HepG2 (cell line): ENCODE results near the gene SPATA13. TPM values are rescaled to one million over a fixed set of nuclear protein-coding genes. Genes with fewer than 3 reads are reported as not detected.

Experiments used
- CCDC6 ChIP-seq: sonication (generic); formaldehyde crosslinking; IDR thresholded peaks from 2 replicates; pipeline ENCODE4 v1.8.1; 2022; ENCODE audit warnings: mild to moderate bottlenecking, missing genetic modification reagents, moderate library complexity
- ETS1 ChIP-seq: sonication (generic); formaldehyde crosslinking; IDR thresholded peaks from 2 replicates; pipeline ENCODE4 v1.4.0; 2020; ENCODE audit warnings: missing genetic modification reagents
- FOXK1 ChIP-seq: sonication (generic); formaldehyde crosslinking; IDR thresholded peaks from 2 replicates; pipeline ENCODE4 v1.4.0; 2020; ENCODE audit warnings: low read depth, missing genetic modification reagents, borderline replicate concordance
- GTF3A ChIP-seq: sonication (generic); formaldehyde crosslinking; conservative IDR thresholded peaks from 2 replicates; pipeline ENCODE4 v1.4.0; 2020; ENCODE audit warnings: mild to moderate bottlenecking, missing genetic modification reagents
- HCFC1 ChIP-seq: fragments of 150-350 bp; IDR thresholded peaks from 2 replicates; pipeline ENCODE4 v1.6.1; 2014; ENCODE audit warnings: low read depth, low read length
- HIC2 ChIP-seq: sonication (generic); formaldehyde crosslinking; IDR thresholded peaks from 2 replicates; pipeline ENCODE4 v1.9.0; 2022; ENCODE audit warnings: low read depth, missing genetic modification reagents
- ISL2 ChIP-seq: sonication (generic); formaldehyde crosslinking; IDR thresholded peaks from 2 replicates; pipeline ENCODE4 v1.5.0; 2020; ENCODE audit warnings: missing genetic modification reagents
- JUNB ChIP-seq: sonication (generic); formaldehyde crosslinking; IDR thresholded peaks from 2 replicates; pipeline ENCODE4 v1.8.0; 2022; ENCODE audit warnings: missing genetic modification reagents, mild to moderate bottlenecking, borderline replicate concordance
- KMT2A ChIP-seq: sonication (generic); formaldehyde crosslinking; IDR thresholded peaks from 2 replicates; pipeline ENCODE4 v1.4.0; 2020; ENCODE audit warnings: missing genetic modification reagents
- MIER2 ChIP-seq: IDR thresholded peaks from 2 replicates; pipeline ENCODE4 v1.6.1; 2016; ENCODE audit warnings: missing biosample characterization, missing genetic modification reagents
- NFIC ChIP-seq: IDR thresholded peaks from 2 replicates; pipeline ENCODE4 v1.6.1; 2012; ENCODE audit warnings: mild to moderate bottlenecking, low read length, inconsistent platforms
- PRPF4 ChIP-seq: fragments of 200-400 bp; formaldehyde crosslinking; IDR thresholded peaks from 2 replicates; pipeline ENCODE4 v1.6.1; 2016; ENCODE audit warnings: low read length, low read depth; ENCODE audit not compliant: poor library complexity, severe bottlenecking
- SIX1 ChIP-seq: sonication (generic); formaldehyde crosslinking; IDR thresholded peaks from 2 replicates; pipeline ENCODE4 v1.4.0; 2020; ENCODE audit warnings: missing genetic modification reagents, borderline replicate concordance
- YEATS2 ChIP-seq: sonication (generic); formaldehyde crosslinking; IDR thresholded peaks from 2 replicates; pipeline ENCODE4 v1.4.0; 2020; ENCODE audit warnings: missing genetic modification reagents, borderline replicate concordance
- ZNF335 ChIP-seq: sonication (generic); formaldehyde crosslinking; IDR thresholded peaks from 2 replicates; pipeline ENCODE4 v1.4.0; 2020; ENCODE audit warnings: missing genetic modification reagents
- ZNF501 ChIP-seq: sonication (generic); formaldehyde crosslinking; IDR thresholded peaks from 2 replicates; pipeline ENCODE4 v1.5.1; 2020; ENCODE audit warnings: mild to moderate bottlenecking, moderate library complexity, missing genetic modification reagents
- ZNF550 ChIP-seq: sonication (generic); formaldehyde crosslinking; IDR thresholded peaks from 2 replicates; pipeline ENCODE4 v1.4.0; 2020; ENCODE audit warnings: mild to moderate bottlenecking, missing genetic modification reagents, borderline replicate concordance
- ZNF670 ChIP-seq: sonication (generic); formaldehyde crosslinking; IDR thresholded peaks from 2 replicates; pipeline ENCODE4 v1.8.0; 2022; ENCODE audit warnings: mild to moderate bottlenecking, missing genetic modification reagents, borderline replicate concordance
- ZNF768 ChIP-seq: sonication (generic); formaldehyde crosslinking; IDR thresholded peaks from 2 replicates; pipeline ENCODE4 v1.4.0; 2020; ENCODE audit warnings: missing genetic modification reagents
- ZSCAN30 ChIP-seq: sonication (generic); formaldehyde crosslinking; IDR thresholded peaks from 2 replicates; pipeline ENCODE4 v1.5.0; 2020; ENCODE audit warnings: mild to moderate bottlenecking, missing genetic modification reagents
- polyA plus RNA-seq, 8 experiments: library from polyadenylated mRNA; depleted of rRNA in 3 of 8; stranded (reverse) in 7 of 8; unstranded in 1 of 8; fragments of >200 nt; fragmentation: Illumina TruSeq in 4 of 8; extraction: Trizol in 4 of 8; gene quantifications; 2 replicates each; pipeline versions ENCODE4 v1.2.1 to v1.2.3, GENCODE V29; 2011 to 2016; ENCODE audit warnings: low read depth in 4 of 8, missing spikeins in 1 of 8, mixed read lengths in 1 of 8; ENCODE audit not compliant: insufficient read depth in 1 of 8
- total RNA-seq, 5 experiments: library from RNA; depleted of rRNA; stranded (reverse); fragments of >200 nt; fragmentation: Illumina TruSeq; extraction: Trizol; gene quantifications; 2 replicates each; pipeline ENCODE4 v1.2.3, GENCODE V29; 2016; ENCODE audit warnings: low read depth in 1 of 5
- TF ChIP-seq, protein P1 (sequence below): sonication (generic); formaldehyde crosslinking; IDR thresholded peaks from 2 replicates; pipeline ENCODE4 v1.4.0; 2020; ENCODE audit warnings: missing genetic modification reagents

Gene SPATA13
- total and polyA plus RNA-seq, 2 of the 13 experiments (the other 11 are each of a cell fraction or from before 2014, with no cell fraction given): 11.3 to 14.2 TPM

- TF ChIP-seq HIC2 (CRISPR knock-in tag) (no peak), ZNF550 (CRISPR knock-in tag) (no peak), CCDC6 (CRISPR knock-in tag) (no peak), KMT2A (CRISPR knock-in tag) (0 out of 2 replicates have a peak, but pooled peaks have one; percentile 27), MIER2 (CRISPR knock-in tag) (no peak), ISL2 (CRISPR knock-in tag) (0 out of 2 replicates have a peak, but pooled peaks have one; percentile 32), JUNB (no peak), ZNF768 (CRISPR knock-in tag) (no peak), YEATS2 (CRISPR knock-in tag) (peak; percentile 16; the same call in 1 of the 2 replicates), FOXK1 (CRISPR knock-in tag) (peak; percentile 79), SIX1 (CRISPR knock-in tag) (no peak), GTF3A (no peak), ZNF501 (CRISPR knock-in tag) (no peak; the same call in 1 of the 2 replicates), ZSCAN30 (CRISPR knock-in tag) (no peak), ETS1 (CRISPR knock-in tag) (no peak), ZNF670 (no peak; the same call in 1 of the 2 replicates), ZNF335 (CRISPR knock-in tag) (peak; percentile 36; the same call in 1 of the 2 replicates), HCFC1 (no peak), PRPF4 (no peak), NFIC (no peak)
- TF ChIP-seq, protein P1, sequence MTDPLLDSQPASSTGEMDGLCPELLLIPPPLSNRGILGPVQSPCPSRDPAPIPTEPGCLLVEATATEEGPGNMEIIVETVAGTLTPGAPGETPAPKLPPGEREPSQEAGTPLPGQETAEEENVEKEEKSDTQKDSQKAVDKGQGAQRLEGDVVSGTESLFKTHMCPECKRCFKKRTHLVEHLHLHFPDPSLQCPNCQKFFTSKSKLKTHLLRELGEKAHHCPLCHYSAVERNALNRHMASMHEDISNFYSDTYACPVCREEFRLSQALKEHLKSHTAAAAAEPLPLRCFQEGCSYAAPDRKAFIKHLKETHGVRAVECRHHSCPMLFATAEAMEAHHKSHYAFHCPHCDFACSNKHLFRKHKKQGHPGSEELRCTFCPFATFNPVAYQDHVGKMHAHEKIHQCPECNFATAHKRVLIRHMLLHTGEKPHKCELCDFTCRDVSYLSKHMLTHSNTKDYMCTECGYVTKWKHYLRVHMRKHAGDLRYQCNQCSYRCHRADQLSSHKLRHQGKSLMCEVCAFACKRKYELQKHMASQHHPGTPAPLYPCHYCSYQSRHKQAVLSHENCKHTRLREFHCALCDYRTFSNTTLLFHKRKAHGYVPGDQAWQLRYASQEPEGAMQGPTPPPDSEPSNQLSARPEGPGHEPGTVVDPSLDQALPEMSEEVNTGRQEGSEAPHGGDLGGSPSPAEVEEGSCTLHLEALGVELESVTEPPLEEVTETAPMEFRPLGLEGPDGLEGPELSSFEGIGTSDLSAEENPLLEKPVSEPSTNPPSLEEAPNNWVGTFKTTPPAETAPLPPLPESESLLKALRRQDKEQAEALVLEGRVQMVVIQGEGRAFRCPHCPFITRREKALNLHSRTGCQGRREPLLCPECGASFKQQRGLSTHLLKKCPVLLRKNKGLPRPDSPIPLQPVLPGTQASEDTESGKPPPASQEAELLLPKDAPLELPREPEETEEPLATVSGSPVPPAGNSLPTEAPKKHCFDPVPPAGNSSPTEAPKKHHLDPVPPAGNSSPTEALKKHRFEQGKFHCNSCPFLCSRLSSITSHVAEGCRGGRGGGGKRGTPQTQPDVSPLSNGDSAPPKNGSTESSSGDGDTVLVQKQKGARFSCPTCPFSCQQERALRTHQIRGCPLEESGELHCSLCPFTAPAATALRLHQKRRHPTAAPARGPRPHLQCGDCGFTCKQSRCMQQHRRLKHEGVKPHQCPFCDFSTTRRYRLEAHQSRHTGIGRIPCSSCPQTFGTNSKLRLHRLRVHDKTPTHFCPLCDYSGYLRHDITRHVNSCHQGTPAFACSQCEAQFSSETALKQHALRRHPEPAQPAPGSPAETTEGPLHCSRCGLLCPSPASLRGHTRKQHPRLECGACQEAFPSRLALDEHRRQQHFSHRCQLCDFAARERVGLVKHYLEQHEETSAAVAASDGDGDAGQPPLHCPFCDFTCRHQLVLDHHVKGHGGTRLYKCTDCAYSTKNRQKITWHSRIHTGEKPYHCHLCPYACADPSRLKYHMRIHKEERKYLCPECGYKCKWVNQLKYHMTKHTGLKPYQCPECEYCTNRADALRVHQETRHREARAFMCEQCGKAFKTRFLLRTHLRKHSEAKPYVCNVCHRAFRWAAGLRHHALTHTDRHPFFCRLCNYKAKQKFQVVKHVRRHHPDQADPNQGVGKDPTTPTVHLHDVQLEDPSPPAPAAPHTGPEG (CRISPR knock-in tag): no peak
Measured at GRCh38 chr13:24217601-24218281, 57.2 kb downstream of the SPATA13 start (continued).
